ENCODE measurements around the gene CCDC85A.

DNA sequence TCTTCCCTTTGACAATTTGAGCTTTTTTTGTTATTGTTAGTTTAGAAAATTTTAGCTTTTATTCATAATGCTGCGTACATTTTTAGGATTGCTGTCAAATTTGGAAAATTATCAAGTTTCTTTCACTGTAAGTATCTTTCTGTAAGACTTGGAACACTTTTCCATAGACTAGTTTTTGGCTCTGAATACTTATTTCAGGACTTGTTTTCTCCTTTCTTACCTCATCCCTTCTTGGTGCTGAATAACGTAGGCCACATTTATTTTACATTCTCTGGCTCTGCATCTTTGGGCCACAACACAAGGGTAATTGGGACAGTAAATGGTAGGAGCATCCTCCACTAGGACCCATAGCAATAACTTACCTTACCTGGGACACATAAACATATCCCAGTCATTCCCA lies 85.1 kb downstream of the CCDC85A start:
- no peak for TF ChIP-seq POLR2A (IDR thresholded peaks at IDR 0.05)
- TF ChIP-seq CTCF (IDR thresholded peaks at IDR 0.05): no peak
- TF ChIP-seq POLR2AphosphoS5 (IDR thresholded peaks at IDR 0.05): no peak
- no peak for TF ChIP-seq EP300 (IDR thresholded peaks at IDR 0.05; ENCODE audit: low read depth)

All from transverse colon (tissue), 4 donors.